ENCODE results near the gene FZD1. TPM values are rescaled to one million over a fixed set of nuclear protein-coding genes. Genes with fewer than 3 reads are reported as not detected.

The FZD1 gene
- total and polyA plus RNA-seq, 2 of the 8 experiments (the other 6 are each of a cell fraction or from before 2014, with no cell fraction given) = 0.62 to 0.91 TPM

DNA sequence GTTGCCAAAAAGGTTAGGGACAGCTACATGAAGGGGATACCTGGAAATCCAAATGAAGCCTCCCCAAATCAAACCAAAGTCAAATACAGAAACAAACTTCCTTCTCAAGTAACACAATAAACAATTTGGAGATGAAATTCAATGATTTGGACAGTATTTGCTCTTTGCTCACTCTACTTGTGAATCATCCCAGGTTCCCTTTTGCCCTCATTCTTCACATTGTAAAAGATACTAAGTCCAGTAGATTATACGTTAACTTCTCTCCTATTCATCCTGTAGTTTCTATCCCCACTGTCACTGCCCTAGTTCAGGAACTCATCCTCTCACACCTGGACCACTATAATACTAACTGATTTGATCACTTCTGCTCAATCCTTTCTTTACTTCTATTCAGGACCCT lies 28.3 kb downstream of the FZD1 start:
- ChIA-PET POLR2A (ENCODE audit: partially characterized antibody) (no interaction called here), CTCF (ENCODE audit: partially characterized antibody) (interaction anchor here (1.1 to 1.3 kb wide), 4 partner anchors 10 to 491 kb away, joined by 3 to 5 read pairs (median 4); no protein-coding TSS in a partner anchor)
- H4K20me1 ChIP-seq (replicated peaks in 1 of 2; ENCODE audit: control insufficient read depth in 1 of 2, insufficient read depth in 2 of 2, low read length in 2 of 2) = peaks cover 0 to 1% of the 10 kb centered on the region in 2 experiments
- H3K36me3 ChIP-seq (ENCODE audit: control insufficient read depth in 2 of 4, insufficient read depth in 4 of 4, low read length in 3 of 4) = no peaks in the 10 kb centered on the region
- 89% methylated on average over 1 of the region's 1 CpG; no CpG with 5 or more reads in 1 of the 2 experiments for WGBS, 2 experiments (ENCODE audit: extremely low coverage in 1 of 2, insufficient coverage in 1 of 2, insufficient read length in 1 of 2, insufficient replicate concordance in 2 of 2, low coverage in 1 of 2, low lambda C conversion rate in 2 of 2, missing lambda C conversion rate in 1 of 2)
- H2BK20ac ChIP-seq (ENCODE audit: low read length) = no peak overlapping the region
- H2AFZ ChIP-seq (ENCODE audit: low read length) = no peak overlapping the region
- no peak for DNase-seq (ENCODE audit: low read depth in 1 of 2, low spot score in 2 of 2)
- no peak overlapping the region for H3K23ac ChIP-seq (ENCODE audit: insufficient read length)
- H3K23me2 ChIP-seq (ENCODE audit: low read depth, low read length) = no peaks in the 10 kb centered on the region
- no peak overlapping the region for H4K5ac ChIP-seq (ENCODE audit: insufficient read length, low read depth, low read length)
- no peak overlapping the region for H3K27ac ChIP-seq (ENCODE audit: low read depth, low read length)
- no peak overlapping the region for H4K91ac ChIP-seq (replicated peaks; ENCODE audit: insufficient read length, low read length)
- peaks cover 0 to 7% (median 4%) of the 10 kb centered on the region in 4 experiments; a peak in 1 of 7 replicates for H3K27me3 ChIP-seq (replicated peaks in 1 of 4; ENCODE audit: control insufficient read depth in 3 of 4, extremely low read depth in 1 of 4, insufficient read depth in 3 of 4, low read length in 3 of 4)
- H3K9ac ChIP-seq (replicated peaks in 1 of 4; ENCODE audit: extremely low read depth in 1 of 4, low read depth in 3 of 4, low read length in 3 of 4) = no peak overlapping the region
- no peak overlapping the region for H3K4me3 ChIP-seq (ENCODE audit: extremely low read depth in 1 of 4, insufficient read depth in 2 of 4, low read depth in 3 of 4, low read length in 4 of 4)
- H2BK120ac ChIP-seq (replicated peaks; ENCODE audit: low read depth, low read length) = no peak overlapping the region
- H3K56ac ChIP-seq (replicated peaks; ENCODE audit: insufficient read length, low read depth, low read length) = no peak overlapping the region
- no peak for FAIRE-seq
- no peaks in the 10 kb centered on the region for H3K79me2 ChIP-seq (ENCODE audit: control insufficient read depth in 1 of 2, insufficient read depth in 2 of 2, low read length in 2 of 2)
- no peak overlapping the region for H2AK5ac ChIP-seq (ENCODE audit: low read depth, low read length)
- H3K9me3 ChIP-seq (ENCODE audit: insufficient read depth in 2 of 2, low read depth in 1 of 2, low read length in 1 of 2) = peaks cover 0 to 3% of the 10 kb centered on the region in 2 experiments; a peak in 1 of 4 replicates
- H3K4me2 ChIP-seq (ENCODE audit: insufficient read depth in 1 of 2, low read depth in 2 of 2, low read length in 2 of 2) = no peak overlapping the region
- no peaks in the 10 kb centered on the region; a peak in 1 of 7 replicates for H3K4me1 ChIP-seq (replicated peaks in 1 of 4; ENCODE audit: control insufficient read depth in 3 of 4, insufficient read depth in 4 of 4, low read length in 3 of 4)
- H2BK15ac ChIP-seq (ENCODE audit: low read length) = no peak overlapping the region
- H3K14ac ChIP-seq (ENCODE audit: insufficient read length) = no peak overlapping the region
- no peak overlapping the region for H4K8ac ChIP-seq (ENCODE audit: extremely low read depth, insufficient read depth, low read length)
- H2BK12ac ChIP-seq (ENCODE audit: low read depth, low read length) = no peak overlapping the region
- H3K18ac ChIP-seq (ENCODE audit: extremely low read depth, low read length) = no peak overlapping the region
- no peaks in the 10 kb centered on the region for H3K79me1 ChIP-seq (ENCODE audit: low read depth, low read length)
- H2BK5ac ChIP-seq (ENCODE audit: low read depth, low read length) = no peak overlapping the region
- no peak overlapping the region for H3K4ac ChIP-seq (replicated peaks; ENCODE audit: insufficient read length, low read depth, low read length)
- TF ChIP-seq POLR2A (IDR thresholded peaks at IDR 0.05; ENCODE audit: control extremely low read depth in 1 of 2, low read depth in 2 of 2, low read length in 2 of 2) (no peak), EP300 (IDR thresholded peaks at IDR 0.05; ENCODE audit: borderline replicate concordance in 1 of 2, low read depth in 2 of 2, low read length in 2 of 2) (no peak), PHF8 (conservative IDR thresholded peaks at IDR 0.05; ENCODE audit: low read depth, low read length) (no peak), JUND (IDR thresholded peaks at IDR 0.05; ENCODE audit: low read length) (no peak), ZNF274 (IDR thresholded peaks at IDR 0.05; ENCODE audit: borderline replicate concordance, extremely low read depth, low read length) (no peak), SP4 (IDR thresholded peaks at IDR 0.05; ENCODE audit: low read length) (no peak), CBX8 (IDR thresholded peaks at IDR 0.05; ENCODE audit: borderline replicate concordance, low read depth, low read length) (no peak), CTBP2 (IDR thresholded peaks at IDR 0.05; ENCODE audit: borderline replicate concordance, insufficient read depth, insufficient read length, low read length) (no peak), CHD1 (IDR thresholded peaks at IDR 0.05; ENCODE audit: low read depth, low read length) (no peak)
- TF ChIP-seq, protein P1, sequence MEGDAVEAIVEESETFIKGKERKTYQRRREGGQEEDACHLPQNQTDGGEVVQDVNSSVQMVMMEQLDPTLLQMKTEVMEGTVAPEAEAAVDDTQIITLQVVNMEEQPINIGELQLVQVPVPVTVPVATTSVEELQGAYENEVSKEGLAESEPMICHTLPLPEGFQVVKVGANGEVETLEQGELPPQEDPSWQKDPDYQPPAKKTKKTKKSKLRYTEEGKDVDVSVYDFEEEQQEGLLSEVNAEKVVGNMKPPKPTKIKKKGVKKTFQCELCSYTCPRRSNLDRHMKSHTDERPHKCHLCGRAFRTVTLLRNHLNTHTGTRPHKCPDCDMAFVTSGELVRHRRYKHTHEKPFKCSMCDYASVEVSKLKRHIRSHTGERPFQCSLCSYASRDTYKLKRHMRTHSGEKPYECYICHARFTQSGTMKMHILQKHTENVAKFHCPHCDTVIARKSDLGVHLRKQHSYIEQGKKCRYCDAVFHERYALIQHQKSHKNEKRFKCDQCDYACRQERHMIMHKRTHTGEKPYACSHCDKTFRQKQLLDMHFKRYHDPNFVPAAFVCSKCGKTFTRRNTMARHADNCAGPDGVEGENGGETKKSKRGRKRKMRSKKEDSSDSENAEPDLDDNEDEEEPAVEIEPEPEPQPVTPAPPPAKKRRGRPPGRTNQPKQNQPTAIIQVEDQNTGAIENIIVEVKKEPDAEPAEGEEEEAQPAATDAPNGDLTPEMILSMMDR (IDR thresholded peaks at IDR 0.05; ENCODE audit: control extremely low read depth in 1 of 3, insufficient read depth in 1 of 3, low read depth in 1 of 3, low read length in 3 of 3) = no peak
- TF ChIP-seq, protein P2, sequence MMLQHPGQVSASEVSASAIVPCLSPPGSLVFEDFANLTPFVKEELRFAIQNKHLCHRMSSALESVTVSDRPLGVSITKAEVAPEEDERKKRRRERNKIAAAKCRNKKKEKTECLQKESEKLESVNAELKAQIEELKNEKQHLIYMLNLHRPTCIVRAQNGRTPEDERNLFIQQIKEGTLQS (IDR thresholded peaks at IDR 0.05; ENCODE audit: insufficient read depth, low read depth, low read length) = no peak
